Measurements from ENCODE around the gene UBQLN2.

- no peak for TF ChIP-seq CTCF (IDR thresholded peaks at IDR 0.05)
- no peak for TF ChIP-seq POLR2A (IDR thresholded peaks at IDR 0.05)
- TF ChIP-seq POLR2AphosphoS5 (IDR thresholded peaks at IDR 0.05), result no peak
- no peak for TF ChIP-seq EP300 (IDR thresholded peaks at IDR 0.05)
These were observed 37.6 kb downstream of the UBQLN2 start for GRCh38 chrX:56600987-56601386.

Measured in stomach (tissue), 4 donors.